ENCODE results near the gene NLRC5.

The NLRC5 gene

DNA sequence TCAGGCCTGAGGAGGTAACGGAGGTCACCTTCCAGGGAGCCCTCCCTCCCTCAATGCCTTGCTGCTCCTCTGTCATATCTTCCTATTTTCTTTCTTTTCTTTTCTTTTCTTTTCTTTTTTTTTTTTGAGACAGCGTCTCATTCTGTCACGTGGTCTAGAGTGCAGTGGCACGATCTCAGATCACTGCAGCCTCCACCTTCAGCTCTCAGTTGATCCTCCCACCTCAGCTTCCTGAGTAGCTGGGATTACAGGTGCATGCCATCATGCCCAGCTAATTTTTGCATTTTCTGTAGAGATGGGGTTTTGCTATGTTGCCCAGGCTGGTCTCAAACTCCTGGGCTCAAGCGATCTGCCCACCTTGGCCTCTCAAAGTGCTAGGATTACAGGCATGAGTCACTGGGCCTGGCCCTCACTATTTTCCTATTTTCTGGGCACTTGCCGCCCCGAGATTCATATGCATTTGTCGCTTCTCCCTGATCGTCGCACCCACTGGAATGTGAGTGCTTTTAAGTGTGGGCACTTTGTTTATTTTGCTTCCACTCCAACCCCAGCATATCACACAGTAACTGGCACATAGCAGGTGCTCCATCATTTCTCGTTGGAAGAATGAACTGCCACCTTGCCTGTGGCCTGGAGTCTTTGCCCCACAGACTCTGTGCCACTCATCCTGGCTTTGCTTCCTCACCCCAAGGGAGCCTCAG is 134.8 kb downstream of the NLRC5 start:
- Histone ChIP-seq H3K9me3 (replicated peaks; ENCODE audit: insufficient read depth, low read length) (no peaks in the 10 kb centered on the region), H3K27me3 (replicated peaks; ENCODE audit: insufficient read depth, low read length) (no peaks in the 10 kb centered on the region), H3K27ac (ENCODE audit: low read length) (no peak overlapping the region), H4K20me1 (ENCODE audit: insufficient read depth, low read length) (no peaks in the 10 kb centered on the region), H3K4me3 (ENCODE audit: low read length) (no peak overlapping the region), H3K4me2 (ENCODE audit: low read depth, low read length) (no peak overlapping the region), H3F3A (ENCODE audit: insufficient read depth, low read length) (no peaks in the 10 kb centered on the region), H2AFZ (ENCODE audit: low read length) (no peak overlapping the region), H3K9ac (ENCODE audit: low read length) (no peak overlapping the region), H3K36me3 (replicated peaks; ENCODE audit: insufficient read depth, low read length) (no peaks in the 10 kb centered on the region), H3K79me2 (ENCODE audit: low read length) (no peaks in the 10 kb centered on the region), H3K9me2 (replicated peaks; ENCODE audit: insufficient read depth, low read length) (no peaks in the 10 kb centered on the region), H3K4me1 (ENCODE audit: low read length) (no peaks in the 10 kb centered on the region)
- no peak for DNase-seq
- TF ChIP-seq EZH2 (optimal IDR thresholded peaks at IDR 0.05; ENCODE audit: low read depth, low read length) (no peak), EZH2phosphoT487 (IDR thresholded peaks at IDR 0.05; ENCODE audit: low read length) (no peak)
- TF ChIP-seq, protein P1, sequence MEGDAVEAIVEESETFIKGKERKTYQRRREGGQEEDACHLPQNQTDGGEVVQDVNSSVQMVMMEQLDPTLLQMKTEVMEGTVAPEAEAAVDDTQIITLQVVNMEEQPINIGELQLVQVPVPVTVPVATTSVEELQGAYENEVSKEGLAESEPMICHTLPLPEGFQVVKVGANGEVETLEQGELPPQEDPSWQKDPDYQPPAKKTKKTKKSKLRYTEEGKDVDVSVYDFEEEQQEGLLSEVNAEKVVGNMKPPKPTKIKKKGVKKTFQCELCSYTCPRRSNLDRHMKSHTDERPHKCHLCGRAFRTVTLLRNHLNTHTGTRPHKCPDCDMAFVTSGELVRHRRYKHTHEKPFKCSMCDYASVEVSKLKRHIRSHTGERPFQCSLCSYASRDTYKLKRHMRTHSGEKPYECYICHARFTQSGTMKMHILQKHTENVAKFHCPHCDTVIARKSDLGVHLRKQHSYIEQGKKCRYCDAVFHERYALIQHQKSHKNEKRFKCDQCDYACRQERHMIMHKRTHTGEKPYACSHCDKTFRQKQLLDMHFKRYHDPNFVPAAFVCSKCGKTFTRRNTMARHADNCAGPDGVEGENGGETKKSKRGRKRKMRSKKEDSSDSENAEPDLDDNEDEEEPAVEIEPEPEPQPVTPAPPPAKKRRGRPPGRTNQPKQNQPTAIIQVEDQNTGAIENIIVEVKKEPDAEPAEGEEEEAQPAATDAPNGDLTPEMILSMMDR (IDR thresholded peaks at IDR 0.05; ENCODE audit: low read length): no peak

DNA sequence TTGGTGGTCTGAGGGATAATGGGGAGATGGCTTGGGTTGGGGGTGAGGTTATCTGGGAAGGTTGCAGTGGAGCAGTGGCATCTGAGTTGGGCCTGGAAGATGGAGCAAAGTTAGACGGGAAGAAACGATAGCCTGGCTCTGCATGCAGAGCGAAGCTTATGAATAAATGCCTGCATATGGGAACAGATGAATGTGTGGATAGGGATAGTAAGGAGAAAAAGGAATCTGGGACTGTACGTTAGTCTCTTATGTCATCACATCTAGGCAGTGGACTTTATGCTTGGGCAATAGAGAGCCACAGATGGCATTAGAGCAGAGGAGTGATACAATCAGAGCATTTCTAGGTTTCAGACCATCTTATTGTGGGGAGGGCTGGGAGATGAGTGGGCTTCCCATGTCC is 136.0 kb downstream of the NLRC5 start:
- no peak for DNase-seq
- TF ChIP-seq EZH2phosphoT487 (IDR thresholded peaks at IDR 0.05; ENCODE audit: low read length): no peak
- TF ChIP-seq EZH2 (optimal IDR thresholded peaks at IDR 0.05; ENCODE audit: low read depth, low read length): no peak
- TF ChIP-seq, protein P1 (IDR thresholded peaks at IDR 0.05; ENCODE audit: low read length): no peak
- Histone ChIP-seq H3K9me3 (replicated peaks; ENCODE audit: insufficient read depth, low read length) (no peaks in the 10 kb centered on the region), H4K20me1 (ENCODE audit: insufficient read depth, low read length) (no peaks in the 10 kb centered on the region), H3K4me1 (ENCODE audit: low read length) (no peaks in the 10 kb centered on the region), H3K36me3 (replicated peaks; ENCODE audit: insufficient read depth, low read length) (no peaks in the 10 kb centered on the region), H2AFZ (ENCODE audit: low read length) (no peak overlapping the region), H3K9ac (ENCODE audit: low read length) (no peak overlapping the region), H3K4me2 (ENCODE audit: low read depth, low read length) (no peak overlapping the region), H3K4me3 (ENCODE audit: low read length) (no peak overlapping the region), H3F3A (ENCODE audit: insufficient read depth, low read length) (no peaks in the 10 kb centered on the region), H3K79me2 (ENCODE audit: low read length) (no peaks in the 10 kb centered on the region), H3K27ac (ENCODE audit: low read length) (no peak overlapping the region), H3K9me2 (replicated peaks; ENCODE audit: insufficient read depth, low read length) (no peaks in the 10 kb centered on the region), H3K27me3 (replicated peaks; ENCODE audit: insufficient read depth, low read length) (no peaks in the 10 kb centered on the region)

DNA sequence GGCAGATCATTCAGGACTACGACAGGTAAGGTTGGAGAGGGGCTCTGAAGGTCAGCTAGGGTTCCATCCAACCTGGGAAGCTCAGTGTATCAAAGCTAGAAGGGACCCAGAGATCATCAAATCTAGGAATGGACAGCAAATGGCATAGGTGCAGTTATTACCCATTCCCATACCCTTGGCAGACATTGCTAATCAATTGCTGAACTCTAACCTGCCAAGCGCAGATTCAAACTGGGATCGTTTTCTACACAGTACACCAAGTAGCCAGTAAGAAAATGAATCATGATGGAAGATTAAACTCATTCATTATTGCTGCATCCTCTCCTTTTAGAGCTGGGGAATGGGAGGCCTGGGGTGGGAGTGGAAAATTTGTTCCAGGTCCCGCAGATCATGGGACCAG is 136.6 kb downstream of the NLRC5 start:
- no peak overlapping the region for H3K9ac ChIP-seq (ENCODE audit: low read length)
- H3K4me1 ChIP-seq (ENCODE audit: low read length): no peaks in the 10 kb centered on the region
- H3K9me3 ChIP-seq (replicated peaks; ENCODE audit: insufficient read depth, low read length): no peaks in the 10 kb centered on the region
- no peaks in the 10 kb centered on the region for H3F3A ChIP-seq (ENCODE audit: insufficient read depth, low read length)
- TF ChIP-seq, protein P1 (IDR thresholded peaks at IDR 0.05; ENCODE audit: low read length): no peak
- TF ChIP-seq EZH2 (optimal IDR thresholded peaks at IDR 0.05; ENCODE audit: low read depth, low read length) (no peak), EZH2phosphoT487 (IDR thresholded peaks at IDR 0.05; ENCODE audit: low read length) (no peak)
- H3K4me3 ChIP-seq (ENCODE audit: low read length): no peak overlapping the region
- H2AFZ ChIP-seq (ENCODE audit: low read length): no peak overlapping the region
- no peaks in the 10 kb centered on the region for H3K79me2 ChIP-seq (ENCODE audit: low read length)
- no peaks in the 10 kb centered on the region for H3K9me2 ChIP-seq (replicated peaks; ENCODE audit: insufficient read depth, low read length)
- no peak for DNase-seq
- H3K27ac ChIP-seq (ENCODE audit: low read length): no peak overlapping the region
- no peaks in the 10 kb centered on the region for H4K20me1 ChIP-seq (ENCODE audit: insufficient read depth, low read length)
- no peak overlapping the region for H3K4me2 ChIP-seq (ENCODE audit: low read depth, low read length)
- H3K36me3 ChIP-seq (replicated peaks; ENCODE audit: insufficient read depth, low read length): no peaks in the 10 kb centered on the region
- no peaks in the 10 kb centered on the region for H3K27me3 ChIP-seq (replicated peaks; ENCODE audit: insufficient read depth, low read length)
